Measurements from ENCODE around the gene DLG2. TPM values are rescaled to one million over a fixed set of nuclear protein-coding genes. Genes with fewer than 3 reads are reported as not detected.
"Not testable (repeated sequence)": the region's sequence is repeated elsewhere in the genome, so short reads cannot be mapped to it uniquely, and the experiment has no call there.

Gene DLG2
- total RNA-seq, 1 experiment from 2014 or later = 2.7 TPM

DNA sequence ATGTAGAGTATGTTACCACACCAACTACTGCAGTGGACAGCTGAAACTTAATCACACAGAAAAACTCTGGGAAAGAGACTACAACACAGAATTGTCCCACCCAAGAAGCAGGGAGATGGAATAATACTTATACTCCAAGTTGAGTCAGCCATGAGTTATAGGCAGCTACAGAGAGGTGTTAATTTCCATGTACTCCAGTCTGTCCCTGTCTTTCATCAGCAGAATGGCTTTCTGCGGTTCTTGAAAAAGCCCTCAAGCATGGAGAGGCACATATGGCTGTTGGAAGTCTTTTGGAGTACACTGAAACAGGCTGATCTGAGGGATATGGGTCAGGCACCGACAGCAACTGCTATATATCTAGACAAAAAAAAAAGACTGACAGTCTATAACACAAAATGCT, 219.5 kb downstream of the DLG2 start:
- Histone ChIP-seq H3K9me2 (replicated peaks; ENCODE audit: insufficient read depth, low read length) (no peaks in the 10 kb centered on the region), H3K9me3 (ENCODE audit: low read length) (no peaks in the 10 kb centered on the region), H3K9ac (ENCODE audit: low read length) (no peak overlapping the region), H3K4me2 (ENCODE audit: low read depth, low read length, poor library complexity, severe bottlenecking) (no peak overlapping the region), H2AFZ (ENCODE audit: low read length) (no peak overlapping the region), H3K36me3 (ENCODE audit: insufficient read depth, low read length) (no peaks in the 10 kb centered on the region), H3K79me2 (ENCODE audit: low read length) (no peaks in the 10 kb centered on the region), H3K27me3 (ENCODE audit: low read length) (no peaks in the 10 kb centered on the region), H3K4me3 (ENCODE audit: low read length) (no peak overlapping the region), H3K4me1 (ENCODE audit: low read length) (no peaks in the 10 kb centered on the region), H3K27ac (ENCODE audit: low read length) (no peak overlapping the region), H4K20me1 (ENCODE audit: insufficient read depth, low read depth, low read length) (no peaks in the 10 kb centered on the region)
- DNase-seq = no peak

DNA sequence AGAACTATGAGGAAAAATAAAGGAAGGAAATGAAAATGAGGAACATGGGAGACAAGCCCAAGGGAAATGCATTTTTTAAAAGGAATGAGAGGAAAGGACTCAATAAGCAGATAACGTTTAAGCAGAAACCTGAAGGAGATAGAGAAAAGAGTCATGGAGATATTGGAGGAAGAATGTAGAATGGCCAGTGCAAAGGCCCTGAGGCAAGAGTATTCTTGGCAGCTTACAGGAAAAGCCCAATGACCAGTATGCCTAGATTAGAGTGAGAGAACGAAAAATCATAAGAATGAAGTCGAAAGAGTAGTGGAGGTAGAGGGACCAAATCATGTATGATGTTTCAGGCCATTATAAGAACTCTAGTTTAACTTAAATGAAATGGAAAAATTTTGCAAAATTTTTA, 220.3 kb downstream of the DLG2 start:
- no peak overlapping the region for H3K9ac ChIP-seq (ENCODE audit: low read length)
- no peak overlapping the region for H3K4me2 ChIP-seq (ENCODE audit: low read depth, low read length, poor library complexity, severe bottlenecking)
- no peak overlapping the region for H3K27ac ChIP-seq (ENCODE audit: low read length)
- H3K27me3 ChIP-seq (ENCODE audit: low read length) = no peaks in the 10 kb centered on the region
- H3K4me3 ChIP-seq (ENCODE audit: low read length) = no peak overlapping the region
- no peak for DNase-seq
- H3K4me1 ChIP-seq (ENCODE audit: low read length) = no peaks in the 10 kb centered on the region
- H3K9me3 ChIP-seq (ENCODE audit: low read length) = no peaks in the 10 kb centered on the region
- no peaks in the 10 kb centered on the region for H3K79me2 ChIP-seq (ENCODE audit: low read length)
- H3K36me3 ChIP-seq (ENCODE audit: insufficient read depth, low read length) = no peaks in the 10 kb centered on the region
- H2AFZ ChIP-seq (ENCODE audit: low read length) = no peak overlapping the region
- no peaks in the 10 kb centered on the region for H4K20me1 ChIP-seq (ENCODE audit: insufficient read depth, low read depth, low read length)
- no peaks in the 10 kb centered on the region for H3K9me2 ChIP-seq (replicated peaks; ENCODE audit: insufficient read depth, low read length)

DNA sequence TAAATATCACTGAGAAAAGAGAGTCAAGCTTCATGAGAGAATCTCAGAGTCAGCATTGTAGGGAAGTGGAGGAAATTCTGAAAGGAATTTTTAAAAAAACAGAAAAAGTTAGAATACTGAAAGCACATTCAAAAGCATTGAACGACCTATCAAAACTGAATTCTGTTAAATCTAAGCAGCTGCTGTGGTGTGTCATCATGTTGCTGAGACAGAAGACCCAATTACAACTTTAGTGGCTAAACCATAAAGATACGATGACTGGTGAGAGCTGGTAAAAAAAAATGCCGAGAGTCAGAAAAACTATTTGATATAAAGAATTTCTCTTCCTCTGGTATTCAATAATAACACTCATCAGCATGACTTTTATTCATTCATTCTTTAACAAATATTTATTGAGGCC, 220.8 kb downstream of the DLG2 start:
- no peak overlapping the region for H3K9ac ChIP-seq (ENCODE audit: low read length)
- no peaks in the 10 kb centered on the region for H3K4me1 ChIP-seq (ENCODE audit: low read length)
- H3K27ac ChIP-seq (ENCODE audit: low read length) = no peak overlapping the region
- H2AFZ ChIP-seq (ENCODE audit: low read length) = no peak overlapping the region
- H3K4me2 ChIP-seq (ENCODE audit: low read depth, low read length, poor library complexity, severe bottlenecking) = no peak overlapping the region
- H3K9me2 ChIP-seq (replicated peaks; ENCODE audit: insufficient read depth, low read length) = no peaks in the 10 kb centered on the region
- H3K9me3 ChIP-seq (ENCODE audit: low read length) = no peaks in the 10 kb centered on the region
- H3K27me3 ChIP-seq (ENCODE audit: low read length) = no peaks in the 10 kb centered on the region
- no peaks in the 10 kb centered on the region for H3K79me2 ChIP-seq (ENCODE audit: low read length)
- H3K4me3 ChIP-seq (ENCODE audit: low read length) = no peak overlapping the region
- no peak for DNase-seq
- H4K20me1 ChIP-seq (ENCODE audit: insufficient read depth, low read depth, low read length) = no peaks in the 10 kb centered on the region
- H3K36me3 ChIP-seq (ENCODE audit: insufficient read depth, low read length) = no peaks in the 10 kb centered on the region

DNA sequence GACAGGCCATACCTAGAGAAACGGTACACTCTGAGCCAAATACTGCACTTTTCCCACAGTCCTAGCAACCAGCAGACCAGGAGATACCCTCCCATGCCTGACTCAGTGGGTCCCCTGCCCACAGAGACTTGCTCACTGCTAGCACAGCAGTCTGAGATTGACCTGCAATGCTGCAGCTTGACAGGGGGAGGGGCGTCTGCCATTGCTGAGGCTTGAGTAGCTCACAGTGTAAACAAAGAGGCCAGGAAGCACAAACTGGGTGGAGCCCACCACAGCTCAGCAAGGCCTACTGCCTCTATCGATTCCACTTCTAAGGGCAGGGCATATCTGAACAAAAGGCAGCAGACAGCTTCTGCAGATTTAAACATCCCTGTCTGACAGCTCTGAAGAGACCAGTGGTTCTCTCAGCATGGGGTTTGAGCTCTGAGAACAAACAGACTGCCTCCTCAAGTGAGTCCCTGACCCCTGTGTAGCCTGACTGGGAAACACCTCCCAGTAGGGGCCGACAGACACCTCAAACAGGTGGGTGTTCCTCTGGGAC, 231.6 kb downstream of the DLG2 start:
- H3K9ac ChIP-seq (ENCODE audit: low read length); H3K36me3 ChIP-seq (ENCODE audit: insufficient read depth, low read length); H3K4me2 ChIP-seq (ENCODE audit: low read depth, low read length, poor library complexity, severe bottlenecking); H4K20me1 ChIP-seq (ENCODE audit: insufficient read depth, low read depth, low read length); H3K4me1 ChIP-seq (ENCODE audit: low read length); H3K27me3 ChIP-seq (ENCODE audit: low read length); DNase-seq; H3K9me2 ChIP-seq (replicated peaks; ENCODE audit: insufficient read depth, low read length); H3K4me3 ChIP-seq (ENCODE audit: low read length); H3K9me3 ChIP-seq (ENCODE audit: low read length); H3K79me2 ChIP-seq (ENCODE audit: low read length); H3K27ac ChIP-seq (ENCODE audit: low read length); H2AFZ ChIP-seq (ENCODE audit: low read length): not testable (repeated sequence)

DNA sequence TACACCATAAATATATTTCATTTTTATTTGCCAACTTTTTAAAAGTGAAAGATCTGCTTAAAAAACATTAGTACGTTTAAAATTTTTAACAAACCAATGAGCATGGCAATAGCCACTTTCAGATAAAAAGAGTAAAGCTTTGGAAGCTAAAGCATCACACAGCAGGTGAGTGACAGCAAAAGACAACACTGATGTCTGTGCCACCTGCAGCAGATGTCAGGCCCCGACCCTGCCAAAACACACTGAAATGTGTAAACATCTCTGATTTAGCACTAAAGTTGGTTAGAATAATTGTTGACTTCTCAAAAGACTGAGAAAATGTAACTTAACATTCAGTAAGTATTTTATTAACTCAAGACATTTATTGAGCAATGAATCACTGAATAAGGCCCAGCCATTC, 232.9 kb downstream of the DLG2 start:
- Histone ChIP-seq H2AFZ (ENCODE audit: low read length) (no peak overlapping the region), H3K4me3 (ENCODE audit: low read length) (no peak overlapping the region), H3K79me2 (ENCODE audit: low read length) (no peaks in the 10 kb centered on the region), H4K20me1 (ENCODE audit: insufficient read depth, low read depth, low read length) (no peaks in the 10 kb centered on the region), H3K4me2 (ENCODE audit: low read depth, low read length, poor library complexity, severe bottlenecking) (no peak overlapping the region), H3K9ac (ENCODE audit: low read length) (no peak overlapping the region), H3K27me3 (ENCODE audit: low read length) (no peaks in the 10 kb centered on the region), H3K9me3 (ENCODE audit: low read length) (no peaks in the 10 kb centered on the region), H3K4me1 (ENCODE audit: low read length) (no peaks in the 10 kb centered on the region), H3K9me2 (replicated peaks; ENCODE audit: insufficient read depth, low read length) (no peaks in the 10 kb centered on the region), H3K27ac (ENCODE audit: low read length) (no peak overlapping the region), H3K36me3 (ENCODE audit: insufficient read depth, low read length) (no peaks in the 10 kb centered on the region)
- DNase-seq = no peak

DNA sequence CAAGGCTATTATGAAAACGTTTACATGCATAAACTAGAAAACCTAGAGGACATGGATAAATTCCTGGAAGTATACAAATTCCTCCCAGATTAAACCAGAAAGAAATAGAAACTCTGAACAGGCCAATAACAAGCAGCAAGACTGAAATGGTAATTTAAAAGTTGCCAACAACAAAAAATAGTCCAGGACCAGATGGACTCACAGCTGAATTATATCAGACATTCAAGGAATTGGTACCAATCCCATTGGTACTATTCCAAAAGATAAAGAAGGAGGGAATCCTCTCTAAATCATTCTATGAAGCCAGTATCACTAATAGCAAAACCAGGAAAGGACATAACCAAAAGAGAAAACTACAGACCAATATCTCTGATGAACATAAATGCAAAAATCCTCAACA, 236.0 kb downstream of the DLG2 start:
- no peaks in the 10 kb centered on the region for H3K36me3 ChIP-seq (ENCODE audit: insufficient read depth, low read length)
- H4K20me1 ChIP-seq (ENCODE audit: insufficient read depth, low read depth, low read length) = no peaks in the 10 kb centered on the region
- DNase-seq = no peak
- no peaks in the 10 kb centered on the region for H3K9me3 ChIP-seq (ENCODE audit: low read length)
- no peaks in the 10 kb centered on the region for H3K9me2 ChIP-seq (replicated peaks; ENCODE audit: insufficient read depth, low read length)
- no peaks in the 10 kb centered on the region for H3K4me1 ChIP-seq (ENCODE audit: low read length)
- H2AFZ ChIP-seq (ENCODE audit: low read length) = no peak overlapping the region
- no peak overlapping the region for H3K27ac ChIP-seq (ENCODE audit: low read length)
- H3K4me2 ChIP-seq (ENCODE audit: low read depth, low read length, poor library complexity, severe bottlenecking) = no peak overlapping the region
- no peak overlapping the region for H3K9ac ChIP-seq (ENCODE audit: low read length)
- no peaks in the 10 kb centered on the region for H3K79me2 ChIP-seq (ENCODE audit: low read length)
- H3K4me3 ChIP-seq (ENCODE audit: low read length) = no peak overlapping the region
- no peaks in the 10 kb centered on the region for H3K27me3 ChIP-seq (ENCODE audit: low read length)

DNA sequence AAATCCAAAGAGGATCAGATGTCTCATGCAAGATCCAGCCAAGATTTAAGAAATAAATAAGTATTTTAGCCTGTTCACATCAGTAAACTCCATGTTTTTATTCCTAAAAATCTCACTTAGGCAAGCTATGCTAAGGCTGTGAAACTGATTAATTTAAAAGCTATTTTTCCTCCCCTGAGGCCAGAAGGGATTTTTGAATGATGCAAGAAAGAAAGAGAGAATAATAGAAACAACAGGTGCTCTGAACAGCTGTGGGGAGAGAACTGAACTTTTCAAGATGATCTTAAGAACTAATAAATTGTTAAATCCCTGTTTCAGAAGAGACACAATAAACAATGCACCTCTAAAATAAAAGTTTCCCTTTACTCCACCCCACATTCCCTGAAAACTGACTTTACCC, 241.6 kb downstream of the DLG2 start:
- Histone ChIP-seq H2AFZ (ENCODE audit: low read length) (no peak overlapping the region), H3K79me2 (ENCODE audit: low read length) (no peaks in the 10 kb centered on the region), H3K4me2 (ENCODE audit: low read depth, low read length, poor library complexity, severe bottlenecking) (no peak overlapping the region), H3K4me3 (ENCODE audit: low read length) (no peak overlapping the region), H3K4me1 (ENCODE audit: low read length) (no peaks in the 10 kb centered on the region), H3K9ac (ENCODE audit: low read length) (no peak overlapping the region), H3K36me3 (ENCODE audit: insufficient read depth, low read length) (no peaks in the 10 kb centered on the region), H3K27ac (ENCODE audit: low read length) (no peak overlapping the region), H3K9me2 (replicated peaks; ENCODE audit: insufficient read depth, low read length) (no peaks in the 10 kb centered on the region), H4K20me1 (ENCODE audit: insufficient read depth, low read depth, low read length) (no peaks in the 10 kb centered on the region), H3K9me3 (ENCODE audit: low read length) (no peaks in the 10 kb centered on the region), H3K27me3 (ENCODE audit: low read length) (no peaks in the 10 kb centered on the region)
- DNase-seq = no peak

DNA sequence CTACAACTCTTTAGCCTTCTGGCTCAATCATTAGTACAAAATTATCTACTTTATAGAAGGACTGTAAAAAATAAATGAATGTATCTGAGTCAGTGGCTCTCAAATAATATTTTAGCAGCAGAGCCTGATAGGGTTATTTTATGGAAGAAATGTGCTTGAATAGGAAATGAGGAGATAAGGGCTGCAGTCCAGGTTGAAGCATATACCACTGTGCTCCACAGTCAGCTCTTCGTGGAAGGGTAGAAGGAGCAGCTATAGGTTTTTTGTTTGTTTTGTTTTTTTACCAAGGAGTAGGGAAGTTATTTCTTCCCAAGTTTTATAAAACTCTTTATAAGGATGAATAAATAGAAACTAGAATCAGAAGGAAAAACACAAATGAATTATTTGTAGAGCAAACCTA, 242.0 kb downstream of the DLG2 start:
- no peak for DNase-seq
- Histone ChIP-seq H2AFZ (ENCODE audit: low read length) (no peak overlapping the region), H3K9me3 (ENCODE audit: low read length) (no peaks in the 10 kb centered on the region), H3K27ac (ENCODE audit: low read length) (no peak overlapping the region), H3K4me1 (ENCODE audit: low read length) (no peaks in the 10 kb centered on the region), H3K36me3 (ENCODE audit: insufficient read depth, low read length) (no peaks in the 10 kb centered on the region), H3K9ac (ENCODE audit: low read length) (no peak overlapping the region), H3K4me3 (ENCODE audit: low read length) (no peak overlapping the region), H3K27me3 (ENCODE audit: low read length) (no peaks in the 10 kb centered on the region), H4K20me1 (ENCODE audit: insufficient read depth, low read depth, low read length) (no peaks in the 10 kb centered on the region), H3K9me2 (replicated peaks; ENCODE audit: insufficient read depth, low read length) (no peaks in the 10 kb centered on the region), H3K79me2 (ENCODE audit: low read length) (no peaks in the 10 kb centered on the region), H3K4me2 (ENCODE audit: low read depth, low read length, poor library complexity, severe bottlenecking) (no peak overlapping the region)

DNA sequence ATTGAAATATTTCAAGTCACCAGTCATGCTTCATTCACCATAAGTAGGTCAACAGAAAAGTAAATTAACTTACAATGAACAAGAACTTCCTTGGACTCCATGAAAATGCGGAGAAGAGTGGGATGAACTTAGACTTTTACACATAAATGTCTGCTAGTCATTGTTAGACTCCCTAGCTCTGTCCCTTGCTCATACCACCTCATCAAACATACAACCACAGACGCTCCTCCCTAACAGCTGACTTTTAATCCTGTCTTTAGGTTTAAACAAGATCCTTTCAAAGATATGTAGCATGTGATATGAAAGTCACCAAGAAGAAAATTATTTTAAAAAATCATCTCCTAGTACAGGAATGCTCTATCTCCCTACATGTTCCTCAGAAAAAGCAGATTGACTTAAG, 248.1 kb downstream of the DLG2 start:
- H2AFZ ChIP-seq (ENCODE audit: low read length) = no peak overlapping the region
- no peak overlapping the region for H3K4me3 ChIP-seq (ENCODE audit: low read length)
- no peaks in the 10 kb centered on the region for H4K20me1 ChIP-seq (ENCODE audit: insufficient read depth, low read depth, low read length)
- no peak overlapping the region for H3K9ac ChIP-seq (ENCODE audit: low read length)
- H3K4me2 ChIP-seq (ENCODE audit: low read depth, low read length, poor library complexity, severe bottlenecking) = no peak overlapping the region
- no peak for DNase-seq
- no peaks in the 10 kb centered on the region for H3K79me2 ChIP-seq (ENCODE audit: low read length)
- H3K9me3 ChIP-seq (ENCODE audit: low read length) = no peaks in the 10 kb centered on the region
- H3K36me3 ChIP-seq (ENCODE audit: insufficient read depth, low read length) = no peaks in the 10 kb centered on the region
- no peak overlapping the region for H3K27ac ChIP-seq (ENCODE audit: low read length)
- no peaks in the 10 kb centered on the region for H3K27me3 ChIP-seq (ENCODE audit: low read length)
- no peaks in the 10 kb centered on the region for H3K9me2 ChIP-seq (replicated peaks; ENCODE audit: insufficient read depth, low read length)
- no peaks in the 10 kb centered on the region for H3K4me1 ChIP-seq (ENCODE audit: low read length)

Data from Karpas-422 (cell line).